ENCODE data around the gene SSRP1.

Gene SSRP1

DNA sequence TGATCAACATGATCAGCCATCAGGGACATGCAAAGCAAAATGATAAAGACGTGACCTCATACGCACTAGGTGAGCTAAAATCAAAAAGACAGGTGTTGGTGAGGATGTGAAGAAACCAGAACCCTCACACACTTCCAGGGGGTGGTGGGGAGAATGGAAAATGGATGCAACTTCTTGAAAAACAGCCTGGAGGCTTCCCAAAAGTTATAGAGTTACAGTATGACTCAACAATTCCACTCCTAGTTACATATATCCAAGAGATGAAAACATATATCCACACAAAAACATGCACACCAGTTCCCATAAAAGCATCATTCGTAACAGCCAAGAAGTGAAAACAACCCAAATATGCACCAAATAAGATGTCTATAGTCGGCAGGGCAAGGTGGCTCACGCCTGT lies 56.6 kb downstream of the SSRP1 start:
- ChIA-PET POLR2A (no interaction called here), CTCF (interaction anchor here (0.6 to 6.2 kb wide), 6 partner anchors 10 to 233 kb away, joined by 3 to 68 read pairs (median 8); no protein-coding TSS in a partner anchor)
- Histone ChIP-seq H3K4me1 (ENCODE audit: control insufficient read depth, insufficient read depth, low read length) (no peaks in the 10 kb centered on the region), H3K27ac (ENCODE audit: extremely low read depth, low read depth, low read length) (no peak overlapping the region), H3K36me3 (ENCODE audit: control insufficient read depth in 2 of 2, insufficient read depth in 1 of 2, low read length in 2 of 2) (no peaks in the 10 kb centered on the region), H3K4me3 (ENCODE audit: low read depth, low read length) (no peak overlapping the region), H3K9me3 (ENCODE audit: control insufficient read depth, insufficient read depth, low read depth, low read length) (no peaks in the 10 kb centered on the region)
- TF ChIP-seq, protein P1, sequence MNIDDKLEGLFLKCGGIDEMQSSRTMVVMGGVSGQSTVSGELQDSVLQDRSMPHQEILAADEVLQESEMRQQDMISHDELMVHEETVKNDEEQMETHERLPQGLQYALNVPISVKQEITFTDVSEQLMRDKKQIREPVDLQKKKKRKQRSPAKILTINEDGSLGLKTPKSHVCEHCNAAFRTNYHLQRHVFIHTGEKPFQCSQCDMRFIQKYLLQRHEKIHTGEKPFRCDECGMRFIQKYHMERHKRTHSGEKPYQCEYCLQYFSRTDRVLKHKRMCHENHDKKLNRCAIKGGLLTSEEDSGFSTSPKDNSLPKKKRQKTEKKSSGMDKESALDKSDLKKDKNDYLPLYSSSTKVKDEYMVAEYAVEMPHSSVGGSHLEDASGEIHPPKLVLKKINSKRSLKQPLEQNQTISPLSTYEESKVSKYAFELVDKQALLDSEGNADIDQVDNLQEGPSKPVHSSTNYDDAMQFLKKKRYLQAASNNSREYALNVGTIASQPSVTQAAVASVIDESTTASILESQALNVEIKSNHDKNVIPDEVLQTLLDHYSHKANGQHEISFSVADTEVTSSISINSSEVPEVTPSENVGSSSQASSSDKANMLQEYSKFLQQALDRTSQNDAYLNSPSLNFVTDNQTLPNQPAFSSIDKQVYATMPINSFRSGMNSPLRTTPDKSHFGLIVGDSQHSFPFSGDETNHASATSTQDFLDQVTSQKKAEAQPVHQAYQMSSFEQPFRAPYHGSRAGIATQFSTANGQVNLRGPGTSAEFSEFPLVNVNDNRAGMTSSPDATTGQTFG (tag by site-specific recombination; IDR thresholded peaks at IDR 0.05; ENCODE audit: borderline replicate concordance): no peak
- TF ChIP-seq ZNF707 (tag by site-specific recombination; IDR thresholded peaks at IDR 0.05) (no peak), ZNF555 (tag by site-specific recombination; conservative IDR thresholded peaks at IDR 0.05) (no peak), ZNF140 (tag by site-specific recombination; IDR thresholded peaks at IDR 0.05) (no peak), ZNF529 (tag by site-specific recombination; IDR thresholded peaks at IDR 0.05; ENCODE audit: insufficient replicate concordance) (no peak), ZNF302 (tag by site-specific recombination; IDR thresholded peaks at IDR 0.05; ENCODE audit: low read depth) (no peak), ZNF132 (tag by site-specific recombination; IDR thresholded peaks at IDR 0.05; ENCODE audit: borderline replicate concordance) (no peak)
- TF ChIP-seq, protein P2, sequence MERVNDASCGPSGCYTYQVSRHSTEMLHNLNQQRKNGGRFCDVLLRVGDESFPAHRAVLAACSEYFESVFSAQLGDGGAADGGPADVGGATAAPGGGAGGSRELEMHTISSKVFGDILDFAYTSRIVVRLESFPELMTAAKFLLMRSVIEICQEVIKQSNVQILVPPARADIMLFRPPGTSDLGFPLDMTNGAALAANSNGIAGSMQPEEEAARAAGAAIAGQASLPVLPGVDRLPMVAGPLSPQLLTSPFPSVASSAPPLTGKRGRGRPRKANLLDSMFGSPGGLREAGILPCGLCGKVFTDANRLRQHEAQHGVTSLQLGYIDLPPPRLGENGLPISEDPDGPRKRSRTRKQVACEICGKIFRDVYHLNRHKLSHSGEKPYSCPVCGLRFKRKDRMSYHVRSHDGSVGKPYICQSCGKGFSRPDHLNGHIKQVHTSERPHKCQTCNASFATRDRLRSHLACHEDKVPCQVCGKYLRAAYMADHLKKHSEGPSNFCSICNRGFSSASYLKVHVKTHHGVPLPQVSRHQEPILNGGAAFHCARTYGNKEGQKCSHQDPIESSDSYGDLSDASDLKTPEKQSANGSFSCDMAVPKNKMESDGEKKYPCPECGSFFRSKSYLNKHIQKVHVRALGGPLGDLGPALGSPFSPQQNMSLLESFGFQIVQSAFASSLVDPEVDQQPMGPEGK (tag by site-specific recombination; IDR thresholded peaks at IDR 0.05): no peak
- TF ChIP-seq, protein P3, sequence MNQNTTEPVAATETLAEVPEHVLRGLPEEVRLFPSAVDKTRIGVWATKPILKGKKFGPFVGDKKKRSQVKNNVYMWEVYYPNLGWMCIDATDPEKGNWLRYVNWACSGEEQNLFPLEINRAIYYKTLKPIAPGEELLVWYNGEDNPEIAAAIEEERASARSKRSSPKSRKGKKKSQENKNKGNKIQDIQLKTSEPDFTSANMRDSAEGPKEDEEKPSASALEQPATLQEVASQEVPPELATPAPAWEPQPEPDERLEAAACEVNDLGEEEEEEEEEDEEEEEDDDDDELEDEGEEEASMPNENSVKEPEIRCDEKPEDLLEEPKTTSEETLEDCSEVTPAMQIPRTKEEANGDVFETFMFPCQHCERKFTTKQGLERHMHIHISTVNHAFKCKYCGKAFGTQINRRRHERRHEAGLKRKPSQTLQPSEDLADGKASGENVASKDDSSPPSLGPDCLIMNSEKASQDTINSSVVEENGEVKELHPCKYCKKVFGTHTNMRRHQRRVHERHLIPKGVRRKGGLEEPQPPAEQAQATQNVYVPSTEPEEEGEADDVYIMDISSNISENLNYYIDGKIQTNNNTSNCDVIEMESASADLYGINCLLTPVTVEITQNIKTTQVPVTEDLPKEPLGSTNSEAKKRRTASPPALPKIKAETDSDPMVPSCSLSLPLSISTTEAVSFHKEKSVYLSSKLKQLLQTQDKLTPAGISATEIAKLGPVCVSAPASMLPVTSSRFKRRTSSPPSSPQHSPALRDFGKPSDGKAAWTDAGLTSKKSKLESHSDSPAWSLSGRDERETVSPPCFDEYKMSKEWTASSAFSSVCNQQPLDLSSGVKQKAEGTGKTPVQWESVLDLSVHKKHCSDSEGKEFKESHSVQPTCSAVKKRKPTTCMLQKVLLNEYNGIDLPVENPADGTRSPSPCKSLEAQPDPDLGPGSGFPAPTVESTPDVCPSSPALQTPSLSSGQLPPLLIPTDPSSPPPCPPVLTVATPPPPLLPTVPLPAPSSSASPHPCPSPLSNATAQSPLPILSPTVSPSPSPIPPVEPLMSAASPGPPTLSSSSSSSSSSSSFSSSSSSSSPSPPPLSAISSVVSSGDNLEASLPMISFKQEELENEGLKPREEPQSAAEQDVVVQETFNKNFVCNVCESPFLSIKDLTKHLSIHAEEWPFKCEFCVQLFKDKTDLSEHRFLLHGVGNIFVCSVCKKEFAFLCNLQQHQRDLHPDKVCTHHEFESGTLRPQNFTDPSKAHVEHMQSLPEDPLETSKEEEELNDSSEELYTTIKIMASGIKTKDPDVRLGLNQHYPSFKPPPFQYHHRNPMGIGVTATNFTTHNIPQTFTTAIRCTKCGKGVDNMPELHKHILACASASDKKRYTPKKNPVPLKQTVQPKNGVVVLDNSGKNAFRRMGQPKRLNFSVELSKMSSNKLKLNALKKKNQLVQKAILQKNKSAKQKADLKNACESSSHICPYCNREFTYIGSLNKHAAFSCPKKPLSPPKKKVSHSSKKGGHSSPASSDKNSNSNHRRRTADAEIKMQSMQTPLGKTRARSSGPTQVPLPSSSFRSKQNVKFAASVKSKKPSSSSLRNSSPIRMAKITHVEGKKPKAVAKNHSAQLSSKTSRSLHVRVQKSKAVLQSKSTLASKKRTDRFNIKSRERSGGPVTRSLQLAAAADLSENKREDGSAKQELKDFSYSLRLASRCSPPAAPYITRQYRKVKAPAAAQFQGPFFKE (tag by site-specific recombination; IDR thresholded peaks at IDR 0.05; ENCODE audit: borderline replicate concordance): no peak

DNA sequence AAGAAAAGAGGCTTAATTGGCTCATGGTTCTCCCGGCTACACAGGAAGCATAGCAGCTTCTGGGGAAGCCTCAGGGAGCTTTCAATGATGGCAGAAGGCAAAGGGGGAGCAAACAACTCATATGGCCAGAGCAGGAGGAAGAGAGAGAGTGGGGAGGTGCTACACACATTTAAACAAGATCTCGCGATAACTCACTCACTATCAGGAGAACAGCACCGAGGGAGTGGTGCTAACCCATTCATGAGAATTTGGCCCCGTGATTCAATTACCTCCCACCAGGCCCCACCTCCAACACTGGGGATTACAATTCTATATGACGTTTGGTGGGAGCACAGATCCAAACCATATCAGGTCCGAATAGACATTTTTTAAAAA lies 57.0 kb downstream of the SSRP1 start:
- POLR2A ChIA-PET: interaction anchor here (1.0 kb wide), 1 partner anchor 33 kb away, joined by 3 read pairs; no protein-coding TSS in a partner anchor
- TF ChIP-seq ZNF202 (tag by site-specific recombination; IDR thresholded peaks at IDR 0.05; ENCODE audit: borderline replicate concordance) (no peak), ZNF530 (tag by site-specific recombination; IDR thresholded peaks at IDR 0.05; ENCODE audit: low read depth) (no peak), ZNF664 (tag by site-specific recombination; IDR thresholded peaks at IDR 0.05) (no peak), ZNF16 (tag by site-specific recombination; IDR thresholded peaks at IDR 0.05; ENCODE audit: low read depth) (no peak), ZNF155 (tag by site-specific recombination; IDR thresholded peaks at IDR 0.05) (no peak), ZBTB7A (tag by site-specific recombination; IDR thresholded peaks at IDR 0.05; ENCODE audit: low read depth) (no peak), ZNF548 (tag by site-specific recombination; IDR thresholded peaks at IDR 0.05) (no peak), ZNF747 (tag by site-specific recombination; IDR thresholded peaks at IDR 0.05) (no peak), KLF10 (tag by site-specific recombination; IDR thresholded peaks at IDR 0.05) (no peak)
- TF ChIP-seq, protein P4, sequence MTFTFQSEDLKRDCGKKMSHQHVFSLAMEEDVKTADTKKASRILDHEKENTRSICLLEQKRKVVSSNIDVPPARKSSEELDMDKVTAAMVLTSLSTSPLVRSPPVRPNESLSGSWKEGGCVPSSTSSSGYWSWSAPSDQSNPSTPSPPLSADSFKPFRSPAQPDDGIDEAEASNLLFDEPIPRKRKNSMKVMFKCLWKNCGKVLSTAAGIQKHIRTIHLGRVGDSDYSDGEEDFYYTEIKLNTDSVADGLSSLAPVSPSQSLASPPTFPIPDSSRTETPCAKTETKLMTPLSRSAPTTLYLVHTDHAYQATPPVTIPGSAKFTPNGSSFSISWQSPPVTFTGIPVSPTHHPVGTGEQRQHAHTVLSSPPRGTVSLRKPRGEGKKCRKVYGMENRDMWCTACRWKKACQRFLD (tag by site-specific recombination; IDR thresholded peaks at IDR 0.05): no peak
- TF ChIP-seq, protein P5, sequence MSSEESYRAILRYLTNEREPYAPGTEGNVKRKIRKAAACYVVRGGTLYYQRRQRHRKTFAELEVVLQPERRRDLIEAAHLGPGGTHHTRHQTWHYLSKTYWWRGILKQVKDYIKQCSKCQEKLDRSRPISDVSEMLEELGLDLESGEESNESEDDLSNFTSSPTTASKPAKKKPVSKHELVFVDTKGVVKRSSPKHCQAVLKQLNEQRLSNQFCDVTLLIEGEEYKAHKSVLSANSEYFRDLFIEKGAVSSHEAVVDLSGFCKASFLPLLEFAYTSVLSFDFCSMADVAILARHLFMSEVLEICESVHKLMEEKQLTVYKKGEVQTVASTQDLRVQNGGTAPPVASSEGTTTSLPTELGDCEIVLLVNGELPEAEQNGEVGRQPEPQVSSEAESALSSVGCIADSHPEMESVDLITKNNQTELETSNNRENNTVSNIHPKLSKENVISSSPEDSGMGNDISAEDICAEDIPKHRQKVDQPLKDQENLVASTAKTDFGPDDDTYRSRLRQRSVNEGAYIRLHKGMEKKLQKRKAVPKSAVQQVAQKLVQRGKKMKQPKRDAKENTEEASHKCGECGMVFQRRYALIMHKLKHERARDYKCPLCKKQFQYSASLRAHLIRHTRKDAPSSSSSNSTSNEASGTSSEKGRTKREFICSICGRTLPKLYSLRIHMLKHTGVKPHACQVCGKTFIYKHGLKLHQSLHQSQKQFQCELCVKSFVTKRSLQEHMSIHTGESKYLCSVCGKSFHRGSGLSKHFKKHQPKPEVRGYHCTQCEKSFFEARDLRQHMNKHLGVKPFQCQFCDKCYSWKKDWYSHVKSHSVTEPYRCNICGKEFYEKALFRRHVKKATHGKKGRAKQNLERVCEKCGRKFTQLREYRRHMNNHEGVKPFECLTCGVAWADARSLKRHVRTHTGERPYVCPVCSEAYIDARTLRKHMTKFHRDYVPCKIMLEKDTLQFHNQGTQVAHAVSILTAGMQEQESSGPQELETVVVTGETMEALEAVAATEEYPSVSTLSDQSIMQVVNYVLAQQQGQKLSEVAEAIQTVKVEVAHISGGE (tag by site-specific recombination; conservative IDR thresholded peaks at IDR 0.05; ENCODE audit: low read depth): no peak

More for the DNA sequence above, 57.0 kb downstream of the SSRP1 start:
- Histone ChIP-seq H3K36me3 (ENCODE audit: control insufficient read depth in 2 of 2, insufficient read depth in 1 of 2, low read length in 2 of 2) (no peaks in the 10 kb centered on the region), H3K4me3 (ENCODE audit: low read depth, low read length) (no peak overlapping the region), H3K27ac (ENCODE audit: extremely low read depth, low read depth, low read length) (no peak overlapping the region), H3K4me1 (ENCODE audit: control insufficient read depth, insufficient read depth, low read length) (no peaks in the 10 kb centered on the region), H3K9me3 (ENCODE audit: control insufficient read depth, insufficient read depth, low read depth, low read length) (no peaks in the 10 kb centered on the region)
- CTCF ChIA-PET: interaction anchor here (0.6 to 6.2 kb wide), 8 partner anchors 9 to 233 kb away, joined by 3 to 68 read pairs (median 6); no protein-coding TSS in a partner anchor

All from HEK293 (cell line).